SK-N-SH treated with all-trans-retinoic acid at 6 μM for 48 hours (cell line): ENCODE data around the gene MCU.

Experiments
- ATAC-seq: fragments of 200-7000 bp; cut with Tn5 transposase; 3 replicates; pipeline ENCODE4 v1.9.1; 2020; ENCODE audit warnings: mild to moderate bottlenecking, moderate library complexity
- BACH2 ChIP-seq: fragments of 250-450 bp; sonication (Bioruptor Pico); IDR thresholded peaks from 2 replicates; pipeline ENCODE4 v1.9.0; 2021; ENCODE audit warnings: mild to moderate bottlenecking, borderline replicate concordance
- CSDC2 ChIP-seq: fragments of 250-450 bp; sonication (Bioruptor Pico); IDR thresholded peaks from 2 replicates; pipeline ENCODE4 v1.5.0; 2020; ENCODE audit warnings: mild to moderate bottlenecking, moderate library complexity
- ESRRG ChIP-seq: fragments of 250-450 bp; sonication (Bioruptor Pico); IDR thresholded peaks from 2 replicates; pipeline ENCODE4 v1.6.1; 2021; ENCODE audit warnings: mild to moderate bottlenecking
- GLIS3 ChIP-seq: fragments of 250-450 bp; sonication (Bioruptor Pico); IDR thresholded peaks from 2 replicates; pipeline ENCODE4 v1.5.0; 2020; ENCODE audit warnings: mild to moderate bottlenecking, moderate library complexity
- ISL1 ChIP-seq: fragments of 250-450 bp; sonication (Bioruptor Pico); IDR thresholded peaks from 2 replicates; pipeline ENCODE4 v2.1.2; 2022; ENCODE audit warnings: mild to moderate bottlenecking, moderate library complexity
- OSR1 ChIP-seq: fragments of 250-450 bp; sonication (Bioruptor Pico); IDR thresholded peaks from 2 replicates; pipeline ENCODE4 v1.8.0; 2022; ENCODE audit warnings: moderate library complexity, mild to moderate bottlenecking, inconsistent platforms
- PPARA ChIP-seq: fragments of 250-450 bp; sonication (Bioruptor Pico); IDR thresholded peaks from 2 replicates; pipeline ENCODE4 v1.5.0; 2020; ENCODE audit warnings: mild to moderate bottlenecking, borderline replicate concordance
- SNAI2 ChIP-seq: fragments of 250-450 bp; sonication (Bioruptor Pico); IDR thresholded peaks from 2 replicates; pipeline ENCODE4 v1.5.0; 2020; ENCODE audit warnings: mild to moderate bottlenecking, moderate library complexity
- TCF4 ChIP-seq: fragments of 250-450 bp; sonication (Bioruptor Pico); IDR thresholded peaks from 2 replicates; pipeline ENCODE4 v1.8.0; 2021; ENCODE audit warnings: mild to moderate bottlenecking, moderate library complexity, borderline replicate concordance
- TOX ChIP-seq: fragments of 250-450 bp; sonication (Bioruptor Pico); IDR thresholded peaks from 2 replicates; pipeline ENCODE4 v1.8.0; 2021; ENCODE audit warnings: mild to moderate bottlenecking, moderate library complexity, borderline replicate concordance
- ZC3H10 ChIP-seq: fragments of 250-450 bp; sonication (Bioruptor Pico); IDR thresholded peaks from 2 replicates; pipeline ENCODE4 v1.5.1; 2021; ENCODE audit warnings: mild to moderate bottlenecking, moderate library complexity
- ZFP3 ChIP-seq: fragments of 250-450 bp; sonication (Bioruptor Pico); IDR thresholded peaks from 2 replicates; pipeline ENCODE4 v1.5.0; 2020; ENCODE audit warnings: mild to moderate bottlenecking, moderate library complexity
- ZNF8 ChIP-seq: fragments of 450-650 bp; formaldehyde crosslinking; IDR thresholded peaks from 2 replicates; pipeline ENCODE4 v1.5.0; 2020; ENCODE audit warnings: mild to moderate bottlenecking, moderate library complexity
- TF ChIP-seq, protein P1 (sequence below): fragments of 250-450 bp; sonication (Bioruptor Pico); IDR thresholded peaks from 2 replicates; pipeline ENCODE4 v1.5.1; 2020; ENCODE audit warnings: low read depth, mild to moderate bottlenecking, moderate library complexity
- TF ChIP-seq, protein P2 (sequence below): fragments of 250-450 bp; sonication (Bioruptor Pico); IDR thresholded peaks from 2 replicates; pipeline ENCODE4 v1.5.1; 2021; ENCODE audit warnings: mild to moderate bottlenecking, moderate library complexity
- TF ChIP-seq, protein P3 (sequence below): fragments of 250-450 bp; sonication (Bioruptor Pico); IDR thresholded peaks from 2 replicates; pipeline ENCODE4 v1.5.0; 2020; ENCODE audit warnings: mild to moderate bottlenecking, moderate library complexity
- TF ChIP-seq, protein P4 (sequence below): fragments of 250-450 bp; sonication (Bioruptor Pico); IDR thresholded peaks from 2 replicates; pipeline ENCODE4 v1.8.0; 2021; ENCODE audit warnings: low read depth, mild to moderate bottlenecking, moderate library complexity, borderline replicate concordance

MCU gene

DNA sequence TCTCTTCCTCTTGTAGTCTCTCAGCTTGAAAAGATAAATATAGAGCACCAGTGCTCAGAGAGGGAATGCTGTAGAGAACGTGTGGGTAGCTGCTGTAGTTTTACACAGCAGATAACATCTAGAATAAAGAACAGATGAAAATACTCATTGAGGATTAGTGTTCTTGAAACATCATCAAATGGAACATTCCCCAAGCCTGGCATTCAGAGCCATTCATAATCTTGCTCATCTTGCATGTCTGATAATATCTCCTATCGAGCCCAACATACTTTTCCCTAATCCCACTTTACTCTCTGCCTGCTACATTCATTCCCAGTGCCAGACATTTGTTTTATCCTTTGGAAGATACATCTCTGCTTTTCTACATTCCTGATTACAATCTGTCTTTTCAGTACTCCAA lies 35.2 kb downstream of the MCU start:
- ATAC-seq: peak; percentile 82
- TF ChIP-seq, protein P1, sequence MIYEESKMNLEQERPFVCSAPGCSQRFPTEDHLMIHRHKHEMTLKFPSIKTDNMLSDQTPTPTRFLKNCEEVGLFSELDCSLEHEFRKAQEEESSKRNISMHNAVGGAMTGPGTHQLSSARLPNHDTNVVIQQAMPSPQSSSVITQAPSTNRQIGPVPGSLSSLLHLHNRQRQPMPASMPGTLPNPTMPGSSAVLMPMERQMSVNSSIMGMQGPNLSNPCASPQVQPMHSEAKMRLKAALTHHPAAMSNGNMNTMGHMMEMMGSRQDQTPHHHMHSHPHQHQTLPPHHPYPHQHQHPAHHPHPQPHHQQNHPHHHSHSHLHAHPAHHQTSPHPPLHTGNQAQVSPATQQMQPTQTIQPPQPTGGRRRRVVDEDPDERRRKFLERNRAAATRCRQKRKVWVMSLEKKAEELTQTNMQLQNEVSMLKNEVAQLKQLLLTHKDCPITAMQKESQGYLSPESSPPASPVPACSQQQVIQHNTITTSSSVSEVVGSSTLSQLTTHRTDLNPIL (CRISPR knock-in tag): no peak
- no peak for TF ChIP-seq TCF4 (CRISPR knock-in tag)
- no peak for TF ChIP-seq TOX (CRISPR knock-in tag)
- TF ChIP-seq ESRRG (CRISPR knock-in tag): no peak
- TF ChIP-seq OSR1 (CRISPR knock-in tag): no peak
- TF ChIP-seq, protein P2, sequence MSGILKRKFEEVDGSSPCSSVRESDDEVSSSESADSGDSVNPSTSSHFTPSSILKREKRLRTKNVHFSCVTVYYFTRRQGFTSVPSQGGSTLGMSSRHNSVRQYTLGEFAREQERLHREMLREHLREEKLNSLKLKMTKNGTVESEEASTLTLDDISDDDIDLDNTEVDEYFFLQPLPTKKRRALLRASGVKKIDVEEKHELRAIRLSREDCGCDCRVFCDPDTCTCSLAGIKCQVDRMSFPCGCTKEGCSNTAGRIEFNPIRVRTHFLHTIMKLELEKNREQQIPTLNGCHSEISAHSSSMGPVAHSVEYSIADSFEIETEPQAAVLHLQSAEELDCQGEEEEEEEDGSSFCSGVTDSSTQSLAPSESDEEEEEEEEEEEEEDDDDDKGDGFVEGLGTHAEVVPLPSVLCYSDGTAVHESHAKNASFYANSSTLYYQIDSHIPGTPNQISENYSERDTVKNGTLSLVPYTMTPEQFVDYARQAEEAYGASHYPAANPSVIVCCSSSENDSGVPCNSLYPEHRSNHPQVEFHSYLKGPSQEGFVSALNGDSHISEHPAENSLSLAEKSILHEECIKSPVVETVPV (CRISPR knock-in tag): no peak
- TF ChIP-seq ZC3H10 (CRISPR knock-in tag): no peak
- TF ChIP-seq PPARA (CRISPR knock-in tag): no peak
- no peak for TF ChIP-seq SNAI2 (CRISPR knock-in tag)
- no peak for TF ChIP-seq ZFP3
- TF ChIP-seq, protein P3, sequence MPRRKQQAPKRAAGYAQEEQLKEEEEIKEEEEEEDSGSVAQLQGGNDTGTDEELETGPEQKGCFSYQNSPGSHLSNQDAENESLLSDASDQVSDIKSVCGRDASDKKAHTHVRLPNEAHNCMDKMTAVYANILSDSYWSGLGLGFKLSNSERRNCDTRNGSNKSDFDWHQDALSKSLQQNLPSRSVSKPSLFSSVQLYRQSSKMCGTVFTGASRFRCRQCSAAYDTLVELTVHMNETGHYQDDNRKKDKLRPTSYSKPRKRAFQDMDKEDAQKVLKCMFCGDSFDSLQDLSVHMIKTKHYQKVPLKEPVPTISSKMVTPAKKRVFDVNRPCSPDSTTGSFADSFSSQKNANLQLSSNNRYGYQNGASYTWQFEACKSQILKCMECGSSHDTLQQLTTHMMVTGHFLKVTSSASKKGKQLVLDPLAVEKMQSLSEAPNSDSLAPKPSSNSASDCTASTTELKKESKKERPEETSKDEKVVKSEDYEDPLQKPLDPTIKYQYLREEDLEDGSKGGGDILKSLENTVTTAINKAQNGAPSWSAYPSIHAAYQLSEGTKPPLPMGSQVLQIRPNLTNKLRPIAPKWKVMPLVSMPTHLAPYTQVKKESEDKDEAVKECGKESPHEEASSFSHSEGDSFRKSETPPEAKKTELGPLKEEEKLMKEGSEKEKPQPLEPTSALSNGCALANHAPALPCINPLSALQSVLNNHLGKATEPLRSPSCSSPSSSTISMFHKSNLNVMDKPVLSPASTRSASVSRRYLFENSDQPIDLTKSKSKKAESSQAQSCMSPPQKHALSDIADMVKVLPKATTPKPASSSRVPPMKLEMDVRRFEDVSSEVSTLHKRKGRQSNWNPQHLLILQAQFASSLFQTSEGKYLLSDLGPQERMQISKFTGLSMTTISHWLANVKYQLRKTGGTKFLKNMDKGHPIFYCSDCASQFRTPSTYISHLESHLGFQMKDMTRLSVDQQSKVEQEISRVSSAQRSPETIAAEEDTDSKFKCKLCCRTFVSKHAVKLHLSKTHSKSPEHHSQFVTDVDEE (CRISPR knock-in tag): no peak
- TF ChIP-seq, protein P4, sequence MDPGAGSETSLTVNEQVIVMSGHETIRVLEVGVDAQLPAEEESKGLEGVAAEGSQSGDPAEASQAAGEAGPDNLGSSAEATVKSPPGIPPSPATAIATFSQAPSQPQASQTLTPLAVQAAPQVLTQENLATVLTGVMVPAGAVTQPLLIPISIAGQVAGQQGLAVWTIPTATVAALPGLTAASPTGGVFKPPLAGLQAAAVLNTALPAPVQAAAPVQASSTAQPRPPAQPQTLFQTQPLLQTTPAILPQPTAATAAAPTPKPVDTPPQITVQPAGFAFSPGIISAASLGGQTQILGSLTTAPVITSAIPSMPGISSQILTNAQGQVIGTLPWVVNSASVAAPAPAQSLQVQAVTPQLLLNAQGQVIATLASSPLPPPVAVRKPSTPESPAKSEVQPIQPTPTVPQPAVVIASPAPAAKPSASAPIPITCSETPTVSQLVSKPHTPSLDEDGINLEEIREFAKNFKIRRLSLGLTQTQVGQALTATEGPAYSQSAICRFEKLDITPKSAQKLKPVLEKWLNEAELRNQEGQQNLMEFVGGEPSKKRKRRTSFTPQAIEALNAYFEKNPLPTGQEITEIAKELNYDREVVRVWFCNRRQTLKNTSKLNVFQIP (CRISPR knock-in tag): no peak
- TF ChIP-seq BACH2 (CRISPR knock-in tag): no peak

DNA sequence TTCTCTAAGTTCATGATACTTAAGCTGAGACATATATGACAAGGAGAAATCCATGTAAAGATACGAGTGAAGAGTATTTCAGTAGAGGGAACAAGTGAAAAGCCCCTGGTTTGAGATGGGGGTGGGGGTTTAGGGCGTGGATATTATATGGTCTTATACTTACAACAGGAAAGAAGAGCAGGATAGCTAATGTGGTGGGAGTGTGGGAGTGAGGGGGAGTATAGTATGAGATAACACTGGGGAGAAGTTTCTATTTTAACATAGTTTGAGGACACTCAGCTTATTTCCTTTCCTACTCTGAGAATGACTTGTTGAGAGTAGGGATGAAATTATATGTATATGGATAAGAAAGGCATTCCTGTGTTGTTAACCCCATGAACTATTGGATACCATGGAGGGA lies 36.5 kb downstream of the MCU start:
- ATAC-seq: no peak
- TF ChIP-seq CSDC2 (CRISPR knock-in tag) (no peak), ZFP3 (no peak), TOX (CRISPR knock-in tag) (no peak), GLIS3 (CRISPR knock-in tag) (no peak), ZNF8 (no peak), BACH2 (CRISPR knock-in tag) (no peak), ISL1 (no peak), TCF4 (CRISPR knock-in tag) (no peak)
- TF ChIP-seq, protein P3 (CRISPR knock-in tag): no peak
- TF ChIP-seq, protein P4 (CRISPR knock-in tag): no peak
- TF ChIP-seq, protein P2 (CRISPR knock-in tag): no peak
